Measurements from ENCODE around the gene TBC1D3B. TPM values are rescaled to one million over a fixed set of nuclear protein-coding genes. Genes with fewer than 3 reads are reported as not detected.

The TBC1D3B gene
- total RNA-seq, 1 experiment from 2014 or later: 1.4 TPM

- TF ChIP-seq, protein P1, sequence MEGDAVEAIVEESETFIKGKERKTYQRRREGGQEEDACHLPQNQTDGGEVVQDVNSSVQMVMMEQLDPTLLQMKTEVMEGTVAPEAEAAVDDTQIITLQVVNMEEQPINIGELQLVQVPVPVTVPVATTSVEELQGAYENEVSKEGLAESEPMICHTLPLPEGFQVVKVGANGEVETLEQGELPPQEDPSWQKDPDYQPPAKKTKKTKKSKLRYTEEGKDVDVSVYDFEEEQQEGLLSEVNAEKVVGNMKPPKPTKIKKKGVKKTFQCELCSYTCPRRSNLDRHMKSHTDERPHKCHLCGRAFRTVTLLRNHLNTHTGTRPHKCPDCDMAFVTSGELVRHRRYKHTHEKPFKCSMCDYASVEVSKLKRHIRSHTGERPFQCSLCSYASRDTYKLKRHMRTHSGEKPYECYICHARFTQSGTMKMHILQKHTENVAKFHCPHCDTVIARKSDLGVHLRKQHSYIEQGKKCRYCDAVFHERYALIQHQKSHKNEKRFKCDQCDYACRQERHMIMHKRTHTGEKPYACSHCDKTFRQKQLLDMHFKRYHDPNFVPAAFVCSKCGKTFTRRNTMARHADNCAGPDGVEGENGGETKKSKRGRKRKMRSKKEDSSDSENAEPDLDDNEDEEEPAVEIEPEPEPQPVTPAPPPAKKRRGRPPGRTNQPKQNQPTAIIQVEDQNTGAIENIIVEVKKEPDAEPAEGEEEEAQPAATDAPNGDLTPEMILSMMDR (conservative IDR thresholded peaks at IDR 0.05; ENCODE audit: low read depth, low read length): no peak
- TF ChIP-seq EZH2phosphoT487 (IDR thresholded peaks at IDR 0.05; ENCODE audit: borderline replicate concordance, low read length): no peak
- TF ChIP-seq EZH2 (IDR thresholded peaks at IDR 0.05; ENCODE audit: low read length, unreplicated experiment): no peak
- Histone ChIP-seq H3K27me3 (ENCODE audit: low read length) (0 out of 2 replicates have a peak, but pooled peaks cover 3% of the 10 kb centered on the region), H2AFZ (ENCODE audit: low read length) (no peak overlapping the region), H3K4me2 (ENCODE audit: low read length) (no peak overlapping the region), H3K9ac (ENCODE audit: low read length) (no peak overlapping the region), H3K36me3 (ENCODE audit: low read depth, low read length) (no peaks in the 10 kb centered on the region), H3K4me3 (ENCODE audit: low read length) (no peak overlapping the region), H3F3A (ENCODE audit: low read length, unreplicated experiment) (no peaks in the 10 kb centered on the region), H3K79me2 (ENCODE audit: low read length) (no peaks in the 10 kb centered on the region), H3K9me3 (ENCODE audit: low read length) (no peaks in the 10 kb centered on the region), H3K9me2 (replicated peaks; ENCODE audit: low read length) (no peaks in the 10 kb centered on the region), H4K20me1 (ENCODE audit: low read length) (no peaks in the 10 kb centered on the region), H3K4me1 (ENCODE audit: insufficient read depth, low read length) (no peaks in the 10 kb centered on the region), H3K27ac (ENCODE audit: low read length) (no peak overlapping the region)
- POLR2A ChIA-PET (ENCODE audit: unreplicated experiment): no interaction called here
- DNase-seq: no peak
- intact Hi-C loops (cut with micrococcal nuclease): no loop called here
- CTCF ChIA-PET: no interaction called here
- no TSS peak for BruUV-seq (replicated peaks)
- no peak for ATAC-seq
These were observed 49.1 kb downstream of the TBC1D3B start for GRCh38 chr17:36127199-36127893.

- Histone ChIP-seq H3F3A (ENCODE audit: low read length, unreplicated experiment) (no peaks in the 10 kb centered on the region), H3K27me3 (ENCODE audit: low read length) (no peaks in the 10 kb centered on the region), H2AFZ (ENCODE audit: low read length) (no peak overlapping the region), H3K4me3 (ENCODE audit: low read length) (no peak overlapping the region), H3K4me2 (ENCODE audit: low read length) (no peak overlapping the region), H3K79me2 (ENCODE audit: low read length) (no peaks in the 10 kb centered on the region), H3K9me2 (replicated peaks; ENCODE audit: low read length) (no peaks in the 10 kb centered on the region), H3K27ac (ENCODE audit: low read length) (no peak overlapping the region), H3K4me1 (ENCODE audit: insufficient read depth, low read length) (no peaks in the 10 kb centered on the region), H4K20me1 (ENCODE audit: low read length) (no peaks in the 10 kb centered on the region), H3K9me3 (ENCODE audit: low read length) (no peaks in the 10 kb centered on the region), H3K9ac (ENCODE audit: low read length) (no peak overlapping the region), H3K36me3 (ENCODE audit: low read depth, low read length) (no peaks in the 10 kb centered on the region)
- intact Hi-C loops (cut with micrococcal nuclease): no loop called here
- ATAC-seq: no peak
- CTCF ChIA-PET: no interaction called here
- TF ChIP-seq EZH2 (IDR thresholded peaks at IDR 0.05; ENCODE audit: low read length, unreplicated experiment) (no peak), EZH2phosphoT487 (IDR thresholded peaks at IDR 0.05; ENCODE audit: borderline replicate concordance, low read length) (no peak)
- TF ChIP-seq, protein P1 (conservative IDR thresholded peaks at IDR 0.05; ENCODE audit: low read depth, low read length): no peak
- POLR2A ChIA-PET (ENCODE audit: unreplicated experiment): no interaction called here
- BruUV-seq (replicated peaks): no TSS peak
- no peak for DNase-seq
These were observed 51.3 kb downstream of the TBC1D3B start for GRCh38 chr17:36124879-36125824.

Measured in PC-3 (cell line).